ENCODE data around the gene LEFTY1.

DNA sequence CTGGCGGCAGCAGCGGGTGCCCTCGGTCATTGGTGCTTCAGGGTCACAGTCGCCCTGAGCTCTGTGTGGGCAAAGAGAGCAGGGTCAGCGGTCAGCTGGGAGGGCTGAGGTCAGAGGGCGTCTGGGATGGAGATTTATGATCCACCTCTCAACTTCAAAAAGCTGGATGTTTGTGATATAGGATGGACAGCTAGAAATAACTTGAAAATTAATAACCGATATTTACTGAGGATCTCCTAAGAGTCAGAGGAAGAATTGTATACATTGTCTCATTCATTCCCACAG, 2.0 kb downstream of the LEFTY1 start:
- TF ChIP-seq CTCF (IDR thresholded peaks at IDR 0.05; ENCODE audit: poor library complexity) (no peak), EZH2phosphoT487 (IDR thresholded peaks at IDR 0.05; ENCODE audit: low read depth, severe bottlenecking, unreplicated experiment) (no peak), EZH2 (IDR thresholded peaks at IDR 0.05; ENCODE audit: borderline replicate concordance) (no peak)

Measured in hepatocyte (in vitro differentiated cells).